IMR-90 (cell line): ENCODE results near the gene SKIC8.

Source experiments
- CHD1 ChIP-seq: IDR thresholded peaks from 2 replicates; pipeline ENCODE4 v1.6.1; 2012; ENCODE audit warnings: low read depth, low read length, improper control_type of control experiment
- MAFK ChIP-seq: IDR thresholded peaks from 2 replicates; pipeline ENCODE4 v1.6.1; 2012; ENCODE audit warnings: low read depth, low read length, improper control_type of control experiment
- POLR2A ChIP-seq: IDR thresholded peaks from 2 replicates; pipeline ENCODE4 v1.6.1; 2012; ENCODE audit warnings: mild to moderate bottlenecking, low read depth, low read length
- RAD21 ChIP-seq: IDR thresholded peaks from 2 replicates; pipeline ENCODE4 v1.6.1; 2012; ENCODE audit warnings: low read length, improper control_type of control experiment
- SMC3 ChIP-seq: fragments of 150-350 bp; IDR thresholded peaks from 2 replicates; pipeline ENCODE4 v1.6.1; 2016; ENCODE audit warnings: low read depth, mild to moderate bottlenecking, antibody characterized with exemption, low read length, moderate library complexity
- TF ChIP-seq, protein P1 (sequence below): conservative IDR thresholded peaks from 2 replicates; pipeline ENCODE4 v1.5.1; 2012; ENCODE audit warnings: mild to moderate bottlenecking, low read depth, low read length, improper control_type of control experiment
- TF ChIP-seq, protein P2 (sequence below): fragments of 150-350 bp; IDR thresholded peaks from 2 replicates; pipeline ENCODE4 v1.6.1; 2017; ENCODE audit warnings: mild to moderate bottlenecking, antibody characterized with exemption, low read length, low read depth

DNA sequence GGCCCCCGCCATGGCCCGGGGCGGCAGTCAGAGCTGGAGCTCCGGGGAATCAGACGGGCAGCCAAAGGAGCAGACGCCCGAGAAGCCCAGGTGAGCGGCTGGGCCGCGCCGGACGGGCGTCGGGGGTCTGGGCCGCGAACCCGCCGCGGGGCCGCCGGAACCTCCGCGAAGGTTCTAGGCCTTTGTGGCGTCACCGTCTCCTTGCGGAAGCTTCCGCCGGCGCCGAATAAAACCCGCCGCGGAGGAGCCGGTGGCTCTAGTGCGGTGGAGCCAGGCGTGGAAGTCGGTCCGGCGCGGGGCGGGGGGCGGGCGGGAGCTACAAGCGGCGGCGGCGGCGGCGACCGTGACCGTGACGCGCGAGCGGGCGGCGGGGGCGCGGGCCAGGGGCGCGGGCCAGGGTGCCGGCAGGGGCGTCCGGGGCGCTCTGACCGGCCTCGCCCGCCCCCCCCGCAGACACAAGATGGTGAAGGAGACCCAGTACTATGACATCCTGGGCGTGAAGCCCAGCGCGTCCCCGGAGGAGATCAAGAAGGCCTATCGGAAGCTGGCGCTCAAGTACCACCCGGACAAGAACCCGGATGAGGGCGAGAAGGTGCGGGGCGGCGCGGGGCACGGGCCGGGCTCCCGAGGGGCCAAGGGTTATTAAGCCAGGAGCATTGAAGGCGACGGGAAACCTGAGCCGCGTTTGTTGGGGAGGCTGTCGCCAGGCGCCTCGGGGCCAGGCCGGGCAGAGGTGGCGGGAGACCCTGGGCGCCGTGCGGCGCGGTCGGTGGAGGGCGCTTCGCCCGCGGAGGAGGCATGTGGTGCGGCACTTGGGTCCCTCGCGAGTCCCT, 34.9 kb downstream of the SKIC8 start, which contains the start of gene DNAJA4:
- TF ChIP-seq CHD1 = no peak
- no peak for TF ChIP-seq SMC3
- TF ChIP-seq POLR2A = no peak
- TF ChIP-seq MAFK = no peak
- TF ChIP-seq, protein P1, sequence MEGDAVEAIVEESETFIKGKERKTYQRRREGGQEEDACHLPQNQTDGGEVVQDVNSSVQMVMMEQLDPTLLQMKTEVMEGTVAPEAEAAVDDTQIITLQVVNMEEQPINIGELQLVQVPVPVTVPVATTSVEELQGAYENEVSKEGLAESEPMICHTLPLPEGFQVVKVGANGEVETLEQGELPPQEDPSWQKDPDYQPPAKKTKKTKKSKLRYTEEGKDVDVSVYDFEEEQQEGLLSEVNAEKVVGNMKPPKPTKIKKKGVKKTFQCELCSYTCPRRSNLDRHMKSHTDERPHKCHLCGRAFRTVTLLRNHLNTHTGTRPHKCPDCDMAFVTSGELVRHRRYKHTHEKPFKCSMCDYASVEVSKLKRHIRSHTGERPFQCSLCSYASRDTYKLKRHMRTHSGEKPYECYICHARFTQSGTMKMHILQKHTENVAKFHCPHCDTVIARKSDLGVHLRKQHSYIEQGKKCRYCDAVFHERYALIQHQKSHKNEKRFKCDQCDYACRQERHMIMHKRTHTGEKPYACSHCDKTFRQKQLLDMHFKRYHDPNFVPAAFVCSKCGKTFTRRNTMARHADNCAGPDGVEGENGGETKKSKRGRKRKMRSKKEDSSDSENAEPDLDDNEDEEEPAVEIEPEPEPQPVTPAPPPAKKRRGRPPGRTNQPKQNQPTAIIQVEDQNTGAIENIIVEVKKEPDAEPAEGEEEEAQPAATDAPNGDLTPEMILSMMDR = no peak
- TF ChIP-seq, protein P2, sequence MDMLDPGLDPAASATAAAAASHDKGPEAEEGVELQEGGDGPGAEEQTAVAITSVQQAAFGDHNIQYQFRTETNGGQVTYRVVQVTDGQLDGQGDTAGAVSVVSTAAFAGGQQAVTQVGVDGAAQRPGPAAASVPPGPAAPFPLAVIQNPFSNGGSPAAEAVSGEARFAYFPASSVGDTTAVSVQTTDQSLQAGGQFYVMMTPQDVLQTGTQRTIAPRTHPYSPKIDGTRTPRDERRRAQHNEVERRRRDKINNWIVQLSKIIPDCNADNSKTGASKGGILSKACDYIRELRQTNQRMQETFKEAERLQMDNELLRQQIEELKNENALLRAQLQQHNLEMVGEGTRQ = no peak
- no peak for TF ChIP-seq RAD21
